ENCODE data around the gene TBL1X. TPM values are rescaled to one million over a fixed set of nuclear protein-coding genes. Genes with fewer than 3 reads are reported as not detected.

Gene TBL1X
- total and polyA plus RNA-seq, 2 donors (not counting 3 experiments of a cell fraction or from before 2014, with no cell fraction given): 8.7 to 25.3 TPM

GRCh38 chrX:9501362-9501761, 36.5 kb downstream of the TBL1X start:
- H3K27ac ChIP-seq (ENCODE audit: insufficient read depth, low read depth, low read length): no peak overlapping the region
- no peak overlapping the region for H3K4me3 ChIP-seq (replicated peaks in 1 of 3; ENCODE audit: insufficient read depth in 1 of 3, low read depth in 1 of 3, low read length in 3 of 3)
- no peak for DNase-seq (ENCODE audit: low read depth, low spot score)
- FAIRE-seq: no peak
- ChIA-PET POLR2A (no interaction called here), CTCF (no interaction called here)
- no peaks in the 10 kb centered on the region for H3K4me1 ChIP-seq (ENCODE audit: control insufficient read depth, extremely low read depth, insufficient read depth, low read length)
- H3K27me3 ChIP-seq (ENCODE audit: control insufficient read depth in 2 of 2, insufficient read depth in 2 of 2, low read length in 2 of 2): no peaks in the 10 kb centered on the region
- no peaks in the 10 kb centered on the region for H3K36me3 ChIP-seq (ENCODE audit: control insufficient read depth in 2 of 2, extremely low read depth in 1 of 2, insufficient read depth in 2 of 2, low read length in 2 of 2)
- H3K9me3 ChIP-seq (replicated peaks; ENCODE audit: control insufficient read depth, insufficient read depth, low read length): no peaks in the 10 kb centered on the region
- H3K79me2 ChIP-seq (ENCODE audit: control insufficient read depth, insufficient read depth, low read length): peaks cover 11% of the 10 kb centered on the region
- no peak overlapping the region for H3K4me2 ChIP-seq (ENCODE audit: insufficient read depth, low read length)
- no peaks in the 10 kb centered on the region for H3K9me1 ChIP-seq (replicated peaks; ENCODE audit: control insufficient read depth, extremely low read depth, insufficient read depth, low read length)
- TF ChIP-seq GATA2 (IDR thresholded peaks at IDR 0.05; ENCODE audit: insufficient read depth, insufficient read length, low read depth, low read length): no peak
- TF ChIP-seq POLR2AphosphoS5 (IDR thresholded peaks at IDR 0.05; ENCODE audit: insufficient read depth, low read depth, low read length): no peak
- TF ChIP-seq MYC (IDR thresholded peaks at IDR 0.05; ENCODE audit: low read depth, low read length): no peak
- TF ChIP-seq POLR2A (IDR thresholded peaks at IDR 0.05; ENCODE audit: low read depth, low read length): no peak
- dilution Hi-C loops (cut with MboI; ENCODE audit: extremely low pct_ligation_motif_present, low sequenced_read_pairs) (no loop called here), intact Hi-C loops (cut with micrococcal nuclease) (no loop called here)
- BruUV-seq (replicated peaks): no TSS peak
- no peak overlapping the region for H2AFZ ChIP-seq (ENCODE audit: low read depth, low read length)
- no peak overlapping the region for H3K9ac ChIP-seq (replicated peaks; ENCODE audit: extremely low read depth, insufficient read depth, low read length)
- H4K20me1 ChIP-seq (replicated peaks; ENCODE audit: control insufficient read depth, extremely low read depth, insufficient read depth, low read length): no peaks in the 10 kb centered on the region

GRCh38 chrX:9503261-9503660, 38.4 kb downstream of the TBL1X start:
- Histone ChIP-seq H3K9me3 (replicated peaks; ENCODE audit: control insufficient read depth, insufficient read depth, low read length) (no peaks in the 10 kb centered on the region), H3K9me1 (replicated peaks; ENCODE audit: control insufficient read depth, extremely low read depth, insufficient read depth, low read length) (no peaks in the 10 kb centered on the region), H3K79me2 (ENCODE audit: control insufficient read depth, insufficient read depth, low read length) (peaks cover 11% of the 10 kb centered on the region), H3K27me3 (ENCODE audit: control insufficient read depth in 2 of 2, insufficient read depth in 2 of 2, low read length in 2 of 2) (no peaks in the 10 kb centered on the region), H3K4me1 (ENCODE audit: control insufficient read depth, extremely low read depth, insufficient read depth, low read length) (no peaks in the 10 kb centered on the region), H4K20me1 (replicated peaks; ENCODE audit: control insufficient read depth, extremely low read depth, insufficient read depth, low read length) (no peaks in the 10 kb centered on the region), H3K27ac (ENCODE audit: insufficient read depth, low read depth, low read length) (no peak overlapping the region), H3K4me2 (ENCODE audit: insufficient read depth, low read length) (no peak overlapping the region), H2AFZ (ENCODE audit: low read depth, low read length) (no peak overlapping the region), H3K36me3 (ENCODE audit: control insufficient read depth in 2 of 2, extremely low read depth in 1 of 2, insufficient read depth in 2 of 2, low read length in 2 of 2) (no peaks in the 10 kb centered on the region), H3K4me3 (replicated peaks in 1 of 3; ENCODE audit: insufficient read depth in 1 of 3, low read depth in 1 of 3, low read length in 3 of 3) (no peak overlapping the region), H3K9ac (replicated peaks; ENCODE audit: extremely low read depth, insufficient read depth, low read length) (no peak overlapping the region)
- TF ChIP-seq JUN (IDR thresholded peaks at IDR 0.05; ENCODE audit: borderline replicate concordance, insufficient read depth, insufficient read length, low read depth) (no peak), MYC (IDR thresholded peaks at IDR 0.05; ENCODE audit: low read depth, low read length) (no peak), FOS (IDR thresholded peaks at IDR 0.05; ENCODE audit: borderline replicate concordance, insufficient read depth, low read length) (no peak), EZH2 (IDR thresholded peaks at IDR 0.05; ENCODE audit: borderline replicate concordance, low read depth, low read length, severe bottlenecking) (no peak), POLR2AphosphoS5 (IDR thresholded peaks at IDR 0.05; ENCODE audit: insufficient read depth, low read depth, low read length) (no peak), CTCF (IDR thresholded peaks at IDR 0.05; ENCODE audit: extremely low read depth in 1 of 2, insufficient read depth in 1 of 2, low read depth in 1 of 2, low read length in 2 of 2) (no peak), GATA2 (IDR thresholded peaks at IDR 0.05; ENCODE audit: insufficient read depth, insufficient read length, low read depth, low read length) (no peak), POLR2A (IDR thresholded peaks at IDR 0.05; ENCODE audit: low read depth, low read length) (no peak)
- TF ChIP-seq, protein P1, sequence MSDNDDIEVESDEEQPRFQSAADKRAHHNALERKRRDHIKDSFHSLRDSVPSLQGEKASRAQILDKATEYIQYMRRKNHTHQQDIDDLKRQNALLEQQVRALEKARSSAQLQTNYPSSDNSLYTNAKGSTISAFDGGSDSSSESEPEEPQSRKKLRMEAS (IDR thresholded peaks at IDR 0.05; ENCODE audit: insufficient read depth, insufficient read length): no peak
- ChIA-PET CTCF (no interaction called here), POLR2A (no interaction called here)
- intact Hi-C loops (cut with micrococcal nuclease) (no loop called here), dilution Hi-C loops (cut with MboI; ENCODE audit: extremely low pct_ligation_motif_present, low sequenced_read_pairs) (no loop called here)
- BruUV-seq (replicated peaks): no TSS peak
- no peak for DNase-seq (ENCODE audit: low read depth, low spot score)
- no peak for FAIRE-seq

Measured in endothelial cell of umbilical vein (primary cell).